ENCODE results near the gene PARD6B. TPM values are rescaled to one million over a fixed set of nuclear protein-coding genes. Genes with fewer than 3 reads are reported as not detected.

PARD6B gene
- total RNA-seq: 4.7 and 5.7 TPM in 2 replicates

GRCh38 chr20:50731055-50731929 is at the start of gene PARD6B:
TSS of gene PARD6B (plus strand) at chr20:50731580. CDS start at chr20:50731787, 207 bp downstream.
- Mint-ChIP-seq H3K4me3 (ENCODE audit: low read depth) (peak within 1 kb of the TSS; percentile 84), H3K4me1 (ENCODE audit: low read depth) (peaks cover 30% of the 10 kb centered on the region), H3K9me3 (no peaks in the 10 kb centered on the region), H3K27ac (peak within 1 kb of the TSS; percentile 78), H3K27me3 (ENCODE audit: low read depth) (no peaks in the 10 kb centered on the region), H3K36me3 (ENCODE audit: low read depth) (no peaks in the 10 kb centered on the region)
- intact Hi-C loops (cut with micrococcal nuclease): loop anchor here (1.0 to 10.0 kb wide), 3 partner anchors 16 to 246 kb away; partner anchors contain the start of gene ADNP
- DNase-seq (ENCODE audit: low spot score): peak; percentile 99

GRCh38 chr20:50682065-50682464 is 49.3 kb upstream of the PARD6B start:
- no peaks in the 10 kb centered on the region for H3K36me3 Mint-ChIP-seq (ENCODE audit: low read depth)
- H3K4me3 Mint-ChIP-seq (ENCODE audit: low read depth): no peak overlapping the region
- H3K27me3 Mint-ChIP-seq (ENCODE audit: low read depth): peaks cover 2% of the 10 kb centered on the region
- H3K4me1 Mint-ChIP-seq (ENCODE audit: low read depth): no peaks in the 10 kb centered on the region
- intact Hi-C loops (cut with micrococcal nuclease): no loop called here
- no peaks in the 10 kb centered on the region for H3K9me3 Mint-ChIP-seq
- no peak for DNase-seq (ENCODE audit: low spot score)
- no peak overlapping the region for H3K27ac Mint-ChIP-seq

GRCh38 chr20:50682947-50683530 is 48.3 kb upstream of the PARD6B start:
- Mint-ChIP-seq H3K4me3 (ENCODE audit: low read depth) (no peak overlapping the region), H3K27me3 (ENCODE audit: low read depth) (peaks cover 2% of the 10 kb centered on the region), H3K36me3 (ENCODE audit: low read depth) (no peaks in the 10 kb centered on the region), H3K4me1 (ENCODE audit: low read depth) (no peaks in the 10 kb centered on the region), H3K9me3 (no peaks in the 10 kb centered on the region), H3K27ac (no peak overlapping the region)
- intact Hi-C loops (cut with micrococcal nuclease): no loop called here
- DNase-seq (ENCODE audit: low spot score): no peak

GRCh38 chr20:50683570-50683969 is 47.8 kb upstream of the PARD6B start:
- intact Hi-C loops (cut with micrococcal nuclease): no loop called here
- Mint-ChIP-seq H3K27ac (no peak overlapping the region), H3K4me1 (ENCODE audit: low read depth) (no peaks in the 10 kb centered on the region), H3K9me3 (no peaks in the 10 kb centered on the region), H3K27me3 (ENCODE audit: low read depth) (peaks cover 3% of the 10 kb centered on the region), H3K4me3 (ENCODE audit: low read depth) (no peak overlapping the region), H3K36me3 (ENCODE audit: low read depth) (no peaks in the 10 kb centered on the region)
- no peak for DNase-seq (ENCODE audit: low spot score)

GRCh38 chr20:50686821-50687220 is 44.6 kb upstream of the PARD6B start:
- Mint-ChIP-seq H3K27me3 (ENCODE audit: low read depth) (peaks cover 29% of the 10 kb centered on the region), H3K4me1 (ENCODE audit: low read depth) (peaks cover 3% of the 10 kb centered on the region), H3K36me3 (ENCODE audit: low read depth) (no peaks in the 10 kb centered on the region), H3K4me3 (ENCODE audit: low read depth) (no peak overlapping the region), H3K27ac (no peak overlapping the region), H3K9me3 (no peaks in the 10 kb centered on the region)
- no peak for DNase-seq (ENCODE audit: low spot score)
- intact Hi-C loops (cut with micrococcal nuclease): no loop called here

GRCh38 chr20:50688256-50688975 is 43.0 kb upstream of the PARD6B start:
- Mint-ChIP-seq H3K4me1 (ENCODE audit: low read depth) (peaks cover 3% of the 10 kb centered on the region), H3K36me3 (ENCODE audit: low read depth) (no peaks in the 10 kb centered on the region), H3K27ac (no peak overlapping the region), H3K4me3 (ENCODE audit: low read depth) (no peak overlapping the region), H3K9me3 (no peaks in the 10 kb centered on the region), H3K27me3 (ENCODE audit: low read depth) (peaks cover 38% of the 10 kb centered on the region)
- DNase-seq (ENCODE audit: low spot score): no peak
- intact Hi-C loops (cut with micrococcal nuclease): no loop called here

- DNase-seq (ENCODE audit: low spot score): no peak
- no peak overlapping the region for H3K27ac Mint-ChIP-seq
- H3K27me3 Mint-ChIP-seq (ENCODE audit: low read depth): peaks cover 40% of the 10 kb centered on the region
- intact Hi-C loops (cut with micrococcal nuclease): no loop called here
- peaks cover 3% of the 10 kb centered on the region for H3K4me1 Mint-ChIP-seq (ENCODE audit: low read depth)
- no peak overlapping the region for H3K4me3 Mint-ChIP-seq (ENCODE audit: low read depth)
- H3K9me3 Mint-ChIP-seq: no peaks in the 10 kb centered on the region
- H3K36me3 Mint-ChIP-seq (ENCODE audit: low read depth): no peaks in the 10 kb centered on the region
These were observed 41.3 kb upstream of the PARD6B start for GRCh38 chr20:50689864-50690649.

GRCh38 chr20:50690650-50691572 is 40.5 kb upstream of the PARD6B start, which contains the start of gene RIPOR3:
TSS of gene RIPOR3 (minus strand) at chr20:50691542. CDS start at chr20:50691128, 414 bp downstream.
- DNase-seq (ENCODE audit: low spot score): no peak
- no peak within 1 kb of the TSS for H3K27ac Mint-ChIP-seq
- no peaks in the 10 kb centered on the region for H3K36me3 Mint-ChIP-seq (ENCODE audit: low read depth)
- H3K4me3 Mint-ChIP-seq (ENCODE audit: low read depth): no peak within 1 kb of the TSS
- peaks cover 3% of the 10 kb centered on the region for H3K4me1 Mint-ChIP-seq (ENCODE audit: low read depth)
- no peaks in the 10 kb centered on the region for H3K9me3 Mint-ChIP-seq
- intact Hi-C loops (cut with micrococcal nuclease): no loop called here
- peaks cover 40% of the 10 kb centered on the region for H3K27me3 Mint-ChIP-seq (ENCODE audit: low read depth)

GRCh38 chr20:50691573-50692551 is 39.5 kb upstream of the PARD6B start:
- Mint-ChIP-seq H3K4me3 (ENCODE audit: low read depth) (no peak overlapping the region), H3K4me1 (ENCODE audit: low read depth) (peaks cover 3% of the 10 kb centered on the region), H3K27me3 (ENCODE audit: low read depth) (peaks cover 40% of the 10 kb centered on the region), H3K9me3 (no peaks in the 10 kb centered on the region), H3K36me3 (ENCODE audit: low read depth) (no peaks in the 10 kb centered on the region), H3K27ac (no peak overlapping the region)
- DNase-seq (ENCODE audit: low spot score): no peak
- intact Hi-C loops (cut with micrococcal nuclease): no loop called here

GRCh38 chr20:50692552-50692933 is 38.8 kb upstream of the PARD6B start:
- Mint-ChIP-seq H3K9me3 (no peaks in the 10 kb centered on the region), H3K27ac (no peak overlapping the region), H3K27me3 (ENCODE audit: low read depth) (peaks cover 40% of the 10 kb centered on the region), H3K4me1 (ENCODE audit: low read depth) (peaks cover 3% of the 10 kb centered on the region), H3K36me3 (ENCODE audit: low read depth) (no peaks in the 10 kb centered on the region), H3K4me3 (ENCODE audit: low read depth) (no peak overlapping the region)
- DNase-seq (ENCODE audit: low spot score): no peak
- intact Hi-C loops (cut with micrococcal nuclease): no loop called here

GRCh38 chr20:50693001-50693400 is 38.4 kb upstream of the PARD6B start:
- H3K27ac Mint-ChIP-seq: no peak overlapping the region
- H3K4me1 Mint-ChIP-seq (ENCODE audit: low read depth): peaks cover 3% of the 10 kb centered on the region
- DNase-seq (ENCODE audit: low spot score): no peak
- H3K9me3 Mint-ChIP-seq: no peaks in the 10 kb centered on the region
- H3K36me3 Mint-ChIP-seq (ENCODE audit: low read depth): no peaks in the 10 kb centered on the region
- intact Hi-C loops (cut with micrococcal nuclease): no loop called here
- peaks cover 40% of the 10 kb centered on the region for H3K27me3 Mint-ChIP-seq (ENCODE audit: low read depth)
- H3K4me3 Mint-ChIP-seq (ENCODE audit: low read depth): no peak overlapping the region
